CD4-positive, alpha-beta T cell treated with Interleukin-10 for 1 hour (primary cell): Measurements from ENCODE around the gene CDK19.
"Not testable (repeated sequence)": the region's sequence is repeated elsewhere in the genome, so short reads cannot be mapped to it uniquely, and the experiment has no call there.

Source experiments
- DNase-seq: peaks from one replicate; pipeline ENCODE4 v3.0.0-alpha.2; 2020

Gene CDK19

GRCh38 chr6:110815411-110816409 lies at the start of gene CDK19:
TSS of gene CDK19 (minus strand) at chr6:110815469. CDS start at chr6:110815136, 333 bp downstream.
- peak; percentile 99 for DNase-seq

- DNase-seq: no peak
Measured at GRCh38 chr6:110864824-110865223, 49.6 kb upstream of the CDK19 start.

DNA sequence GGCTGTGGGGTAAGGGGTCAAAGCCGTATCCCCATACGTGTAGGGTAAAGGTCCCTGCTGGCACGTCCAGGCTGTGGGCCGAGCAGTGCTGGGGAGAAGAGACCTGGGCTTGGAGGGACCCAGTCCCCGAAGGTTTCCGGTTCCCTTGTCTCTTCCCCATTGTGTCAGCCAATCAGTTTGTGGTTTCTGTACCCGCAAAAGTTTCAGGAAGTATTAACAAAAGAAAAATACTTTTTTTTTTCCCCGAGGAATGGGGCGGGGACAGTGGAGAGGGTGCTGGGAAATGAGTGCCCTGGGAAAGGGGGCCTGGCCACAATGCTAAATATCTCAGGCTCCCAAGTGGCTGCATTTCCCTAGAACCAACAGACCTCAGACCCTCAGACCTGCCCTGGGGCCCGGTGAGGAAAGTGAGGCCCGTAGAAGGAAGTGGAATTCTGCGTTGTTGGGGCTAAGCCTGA lies 44.1 kb upstream of the CDK19 start:
- DNase-seq: no peak

DNA sequence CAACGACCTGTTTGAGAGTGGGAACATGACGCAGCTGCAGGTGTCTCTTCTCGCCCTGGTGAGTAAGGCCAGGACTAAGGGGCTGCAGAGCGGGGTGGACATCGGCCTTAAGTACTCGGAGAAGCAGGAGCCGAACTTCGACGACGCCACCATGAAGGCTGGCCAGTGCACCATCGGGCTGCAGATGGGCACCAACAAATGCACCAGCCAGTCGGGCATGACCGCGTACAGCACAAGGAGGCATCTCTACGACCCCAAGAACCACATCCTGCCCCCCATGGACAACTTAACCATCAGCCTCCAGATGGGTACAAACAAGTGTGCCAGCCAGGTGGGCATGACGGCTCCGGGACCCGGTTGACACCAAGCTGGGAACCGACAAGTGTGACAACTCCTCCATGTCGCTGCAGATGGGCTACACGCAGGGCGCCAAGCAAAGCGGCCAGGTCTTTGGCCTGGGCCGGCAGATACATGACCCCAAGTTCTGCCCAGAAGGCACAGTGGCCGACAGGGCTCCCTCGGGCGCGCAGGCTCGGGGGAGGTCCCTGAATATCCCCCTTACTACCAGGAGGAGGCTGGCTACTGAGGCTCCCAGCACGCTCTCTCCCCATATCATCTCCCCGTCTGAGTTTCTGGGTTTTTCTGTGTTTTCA lies 43.4 kb upstream of the CDK19 start:
- DNase-seq: no peak

DNA sequence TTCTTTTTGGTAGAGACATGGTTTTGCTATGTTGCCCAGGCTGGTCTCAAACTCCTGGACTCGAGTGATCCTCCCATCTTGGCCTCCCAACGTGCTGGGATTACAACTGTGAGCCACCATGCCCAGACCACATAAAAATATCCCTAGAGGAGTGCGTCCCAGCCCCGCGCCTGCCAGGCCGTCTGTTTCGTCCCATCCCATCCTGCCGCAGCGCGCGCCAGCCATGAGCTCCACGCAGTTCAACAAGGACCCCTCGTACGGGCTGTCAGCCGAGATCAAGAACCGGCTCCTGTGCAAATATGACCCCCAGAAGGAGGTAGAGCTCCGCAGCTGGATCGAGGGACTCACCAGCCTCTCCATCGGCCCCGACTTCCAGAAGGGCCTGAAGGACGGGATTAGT lies 42.7 kb upstream of the CDK19 start:
- no peak for DNase-seq

GRCh38 chr6:110856296-110856695 lies 41.0 kb upstream of the CDK19 start:
- no peak for DNase-seq

DNA sequence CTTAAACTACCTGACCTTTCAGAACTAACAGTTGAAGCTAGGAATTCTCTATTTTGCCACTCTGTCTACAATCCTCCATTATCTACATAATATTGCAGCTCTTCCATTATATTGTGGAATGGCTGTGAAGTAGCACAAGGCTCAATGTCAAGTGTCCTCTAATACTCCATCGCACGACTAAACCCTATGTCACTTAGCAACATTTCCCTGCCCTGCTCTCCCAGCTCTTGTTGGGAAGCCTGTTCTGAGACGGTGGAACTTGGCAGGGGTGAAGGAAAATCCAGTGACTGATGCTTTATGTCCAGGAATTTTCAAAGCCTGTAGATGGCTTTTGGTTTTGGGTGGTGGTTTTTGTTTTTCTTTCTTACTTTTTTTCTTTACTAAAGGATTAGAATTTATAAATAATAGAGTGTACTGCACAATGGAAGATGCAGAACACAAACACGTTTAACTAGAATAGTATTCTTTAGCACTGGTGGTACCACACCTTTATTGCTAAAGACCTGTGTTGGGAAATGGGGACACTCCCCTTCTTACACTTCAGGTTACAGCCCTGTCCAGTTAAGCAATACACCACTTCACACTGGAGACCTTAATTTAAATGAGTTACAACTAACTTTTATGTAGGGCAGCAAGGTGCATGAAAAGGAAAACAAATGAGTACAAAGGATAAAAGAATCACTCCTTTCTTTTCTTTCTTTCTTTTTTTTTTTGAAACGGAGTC lies 38.6 kb upstream of the CDK19 start:
- no peak for DNase-seq

DNA sequence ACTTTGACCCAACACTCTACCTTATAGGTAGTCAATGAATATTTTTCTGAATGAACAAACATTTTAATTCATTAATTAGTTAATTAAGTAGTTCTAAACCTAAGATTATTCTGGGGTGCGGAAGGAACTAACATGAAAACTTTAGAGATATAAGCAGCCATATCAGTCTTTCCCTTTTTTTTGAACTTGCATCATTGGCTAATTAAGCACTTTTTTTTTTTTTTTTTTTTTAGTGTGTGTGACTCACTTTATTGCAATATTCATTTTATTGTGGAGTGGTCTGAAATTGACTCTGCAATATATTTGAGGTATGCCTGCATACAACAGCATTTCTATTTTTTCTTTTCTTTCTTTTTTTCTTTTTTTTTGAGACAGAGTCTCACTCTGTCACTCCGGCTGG lies 37.5 kb upstream of the CDK19 start:
- no peak for DNase-seq

GRCh38 chr6:110849781-110850180 lies 34.5 kb upstream of the CDK19 start:
- no peak for DNase-seq

DNA sequence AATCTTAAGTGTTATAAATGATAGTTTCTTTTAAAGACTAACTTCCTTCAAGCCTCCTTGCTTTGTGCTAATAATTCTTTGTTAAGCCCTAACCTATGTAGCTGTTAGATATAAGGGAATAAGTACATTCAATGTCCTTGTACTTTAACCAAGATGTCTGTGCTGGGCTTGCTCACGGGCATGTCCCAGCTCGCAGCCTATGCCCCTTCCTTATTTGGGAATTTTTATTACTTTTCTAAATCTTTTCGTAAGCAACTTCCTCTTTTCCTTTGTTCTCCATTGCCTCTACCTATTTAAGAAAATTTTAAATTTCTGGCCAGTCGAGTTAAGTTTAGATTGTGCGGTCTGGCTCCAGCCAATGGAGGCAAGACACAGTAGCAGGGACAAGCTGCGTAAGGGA lies 26.0 kb upstream of the CDK19 start:
- DNase-seq: no peak

DNA sequence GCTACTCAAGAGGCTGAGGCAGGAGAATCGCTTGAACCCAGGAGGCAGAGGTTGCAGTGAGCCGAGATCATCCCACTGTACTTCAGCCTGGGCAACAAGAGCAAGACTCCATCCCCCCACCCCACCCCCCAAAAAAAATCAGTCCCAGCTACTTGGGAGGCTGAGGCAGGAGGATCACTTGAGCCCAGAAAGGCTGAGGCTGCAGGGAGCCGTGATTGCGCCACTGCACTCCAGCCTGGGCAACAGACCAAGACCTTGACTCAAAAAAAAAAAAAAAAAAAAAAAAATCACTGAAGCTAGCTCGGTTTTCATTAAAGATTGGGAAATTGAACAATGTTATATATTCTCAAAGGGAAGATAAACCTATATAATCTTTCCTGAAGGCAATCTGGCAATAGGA lies 20.5 kb upstream of the CDK19 start:
- DNase-seq: not testable (repeated sequence)

DNA sequence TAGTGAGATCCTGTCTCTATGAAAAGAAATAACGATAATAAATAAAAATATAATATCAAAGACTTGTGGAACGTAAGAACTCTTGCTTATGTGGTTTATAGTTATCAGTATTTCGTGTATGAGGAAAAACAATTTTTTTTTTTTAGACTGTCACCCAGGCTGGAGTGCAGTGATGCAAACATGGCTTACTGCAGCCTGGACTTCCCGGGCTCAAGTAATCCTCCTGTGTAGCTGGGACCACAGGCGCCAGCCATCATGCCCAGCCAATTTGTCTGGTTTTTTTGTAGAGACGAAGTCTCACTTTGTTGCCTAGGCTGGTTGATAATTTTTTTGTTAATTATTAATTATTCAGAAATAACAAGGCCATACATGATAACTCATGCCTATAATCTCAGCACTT lies 18.6 kb upstream of the CDK19 start:
- no peak for DNase-seq

GRCh38 chr6:110831405-110831804 lies 16.1 kb upstream of the CDK19 start:
- no peak for DNase-seq

DNA sequence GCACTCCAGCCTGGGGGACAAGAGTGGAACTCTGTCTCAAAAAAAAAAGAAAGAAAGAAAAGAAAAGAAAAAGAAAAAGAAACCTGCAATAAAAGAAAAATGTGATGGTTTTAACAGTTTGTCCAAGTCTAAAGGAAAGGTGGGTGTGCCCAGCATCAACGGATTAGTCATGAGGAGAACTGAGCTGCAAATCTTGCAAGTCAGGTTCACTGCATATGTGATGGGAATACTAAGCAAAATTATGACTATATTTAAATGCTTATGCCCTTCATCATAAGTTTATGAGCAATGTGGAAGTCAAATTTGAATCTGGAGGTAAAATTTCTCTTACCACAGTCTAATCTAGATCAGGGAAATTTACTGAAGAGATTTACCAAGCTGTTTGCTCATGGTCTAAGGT lies 13.1 kb upstream of the CDK19 start:
- no peak for DNase-seq

DNA sequence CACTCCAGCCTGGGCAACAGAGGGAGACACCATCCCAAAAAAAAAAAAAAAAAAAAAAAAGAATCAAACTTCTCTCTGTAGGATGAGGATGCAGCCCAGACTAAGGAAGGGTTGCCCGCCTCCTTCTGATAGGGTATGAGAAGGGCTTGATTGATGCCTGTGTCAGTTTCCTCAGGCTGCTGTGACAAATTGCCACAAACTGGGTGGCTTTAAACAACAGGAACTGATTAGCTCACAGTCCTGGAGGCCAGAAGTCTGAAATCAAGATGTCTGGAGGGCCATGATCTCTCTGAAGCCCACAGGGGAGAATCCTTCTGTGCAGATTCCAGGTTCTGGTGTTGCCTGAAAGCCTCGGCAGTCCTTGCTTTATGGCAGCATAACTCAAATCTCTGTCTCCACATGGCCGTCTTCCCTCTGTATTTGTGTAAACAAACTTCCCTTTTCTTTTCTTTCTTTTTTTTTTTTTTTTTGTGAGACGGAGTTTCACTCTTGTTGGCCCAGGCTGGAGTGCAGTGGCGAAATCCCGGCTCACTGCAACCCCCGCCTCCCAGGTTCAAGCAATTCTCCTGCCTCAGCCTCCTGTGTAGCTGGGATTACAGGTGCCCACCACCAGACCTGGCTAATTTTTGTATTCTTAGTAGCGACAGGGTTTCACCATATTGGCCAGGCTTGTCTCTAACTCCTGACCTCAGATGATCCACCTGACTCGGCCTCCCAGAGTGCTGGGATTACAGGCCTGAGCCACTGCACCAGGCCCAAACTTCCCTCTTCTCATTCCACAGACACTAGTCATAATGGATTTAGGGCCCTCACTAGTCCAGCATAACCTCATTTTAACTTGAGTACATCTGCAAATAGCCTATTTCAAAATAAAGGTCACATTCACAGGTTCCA lies 11.2 kb upstream of the CDK19 start:
- no peak for DNase-seq

DNA sequence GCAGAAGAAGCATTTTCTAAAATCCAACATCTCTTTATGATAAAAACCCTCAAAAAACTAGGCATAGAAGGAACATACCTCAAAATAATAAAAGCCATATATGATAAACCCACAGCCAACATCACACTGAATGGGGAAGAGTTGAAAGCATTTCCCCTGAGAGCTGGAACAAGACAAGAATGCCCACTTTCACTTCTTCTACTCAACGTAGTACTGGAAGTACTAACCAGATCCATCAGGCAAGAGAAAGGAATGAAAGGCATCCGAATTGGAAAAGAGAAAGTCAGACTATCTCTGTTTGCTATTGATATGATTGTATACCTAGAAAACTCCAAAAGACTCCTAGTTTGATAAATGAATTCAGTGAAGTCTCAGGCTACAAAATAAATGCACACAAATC lies 7.9 kb upstream of the CDK19 start:
- no peak for DNase-seq

DNA sequence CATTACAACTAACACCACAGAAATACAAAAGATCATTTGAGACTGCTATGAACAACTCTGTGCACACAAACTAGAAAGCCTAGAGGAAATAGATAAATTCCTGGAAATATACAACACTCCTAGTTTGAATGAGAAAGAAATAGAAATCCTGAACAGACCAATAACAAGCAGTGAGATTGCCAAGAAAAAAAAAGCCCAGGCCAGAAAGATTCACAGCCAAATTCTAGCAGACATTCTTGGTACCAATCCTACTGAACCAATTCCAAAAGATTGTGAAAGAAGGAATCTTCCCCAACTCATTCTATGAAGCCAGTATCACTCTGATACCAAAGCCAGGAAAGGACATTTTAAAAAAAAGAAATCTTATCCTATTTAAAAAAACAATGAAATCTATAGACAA lies 7.0 kb upstream of the CDK19 start:
- DNase-seq: no peak

DNA sequence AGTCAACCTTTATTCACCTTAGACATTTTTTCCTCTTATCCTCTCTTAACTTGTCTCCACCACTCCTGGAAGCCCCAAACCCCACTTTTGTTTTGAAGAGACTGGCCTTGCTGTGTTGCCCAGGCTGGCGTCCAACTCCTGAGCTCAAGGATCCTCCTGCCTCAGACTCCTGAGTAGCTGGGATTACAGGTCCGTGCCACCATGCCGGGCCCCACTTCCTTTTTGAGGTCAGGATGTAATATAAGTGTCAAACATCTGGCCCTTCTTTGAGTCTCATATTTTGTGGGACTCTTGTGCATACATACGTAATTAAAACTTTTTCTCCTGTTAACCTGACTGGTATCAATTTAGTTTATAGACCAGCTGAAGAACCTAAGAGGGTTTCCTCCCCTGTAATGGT lies 1.4 kb upstream of the CDK19 start:
- no peak for DNase-seq

GRCh38 chr6:110815015-110815410 lies 256 bp downstream of the CDK19 start:
- DNase-seq: no peak

GRCh38 chr6:110814102-110815014 lies 911 bp downstream of the CDK19 start:
- DNase-seq: peak; percentile 50
